NCI-H345 (cell line): ENCODE results near the gene RXRA.

Experiments used
- DNase-seq: peaks from one replicate; lab custom pipeline; 2025; lab: John Stamatoyannopoulos, UW

The RXRA gene

GRCh38 chr9:134323741-134324358, 2.4 kb upstream of the RXRA start:
- no peak for DNase-seq

DNA sequence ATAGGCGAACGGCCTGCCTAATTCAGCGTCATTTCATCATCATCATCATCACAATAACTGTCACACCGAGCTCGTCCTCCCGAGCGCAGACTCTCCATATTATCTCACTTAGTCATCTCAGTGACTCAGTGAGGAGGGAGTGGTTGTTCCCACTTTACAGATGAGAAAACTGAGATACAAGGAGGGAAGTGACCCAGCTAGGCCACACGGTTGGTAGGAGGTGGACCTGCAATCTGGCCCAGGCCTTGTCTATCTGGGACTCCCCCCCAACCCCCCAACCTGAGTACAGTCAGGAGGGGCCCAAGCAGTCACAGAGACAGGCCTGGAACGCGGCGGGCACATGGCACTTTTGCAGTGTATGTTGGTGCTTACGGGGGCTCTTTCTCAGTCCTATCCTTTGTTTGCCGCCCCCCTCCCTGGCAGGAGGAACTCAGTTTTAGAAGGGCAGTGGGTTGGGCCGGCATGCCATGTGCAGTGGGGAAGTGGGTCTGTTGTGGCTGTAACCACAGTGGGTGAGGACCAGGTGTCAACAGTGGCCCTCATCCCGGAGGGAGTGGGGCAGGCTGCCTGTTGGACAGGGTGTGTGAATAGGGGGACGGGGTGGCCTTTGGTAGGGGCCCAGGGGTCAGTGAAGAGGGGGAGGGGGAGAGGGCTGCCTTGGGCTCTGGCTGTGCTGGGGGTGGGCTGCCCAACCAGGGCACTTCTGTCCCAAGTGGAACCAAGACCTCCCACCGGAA, 1.7 kb upstream of the RXRA start:
- no peak for DNase-seq

DNA sequence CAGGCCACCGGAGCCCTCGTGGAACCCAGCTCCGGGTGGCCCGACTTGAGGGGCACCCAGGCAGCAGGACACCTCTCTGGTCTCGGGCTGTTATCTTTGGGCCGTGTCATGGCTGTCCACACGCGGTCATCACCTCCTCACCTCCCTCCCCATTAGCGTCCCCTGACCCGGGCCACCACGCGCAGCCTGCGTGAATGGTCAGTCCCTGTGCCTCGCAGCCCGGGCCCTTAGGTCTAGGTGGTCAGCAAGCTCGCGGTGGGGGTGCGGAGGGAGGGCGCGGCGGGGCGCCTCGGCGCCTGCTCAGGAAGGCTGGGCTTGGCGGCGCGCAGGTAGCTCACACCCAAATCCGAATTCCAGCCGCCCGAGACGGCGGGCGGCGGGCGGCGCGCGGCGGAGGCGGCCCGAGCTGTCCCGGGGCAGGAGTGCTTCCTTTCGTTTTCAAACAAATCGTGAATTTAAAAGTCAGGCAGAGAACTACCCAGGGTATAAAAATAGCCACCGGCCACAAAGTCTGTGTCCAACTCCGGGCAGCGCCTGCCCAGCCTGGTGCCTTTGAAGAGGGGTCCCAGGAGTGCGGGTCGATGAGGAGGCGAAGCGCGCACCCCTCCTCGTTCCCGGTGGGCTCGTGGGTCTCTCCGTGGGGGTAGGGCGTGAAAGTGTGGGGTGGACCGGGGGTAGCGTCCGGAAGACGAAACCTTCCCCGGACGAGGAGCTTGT, 1.0 kb upstream of the RXRA start:
- no peak for DNase-seq

DNA sequence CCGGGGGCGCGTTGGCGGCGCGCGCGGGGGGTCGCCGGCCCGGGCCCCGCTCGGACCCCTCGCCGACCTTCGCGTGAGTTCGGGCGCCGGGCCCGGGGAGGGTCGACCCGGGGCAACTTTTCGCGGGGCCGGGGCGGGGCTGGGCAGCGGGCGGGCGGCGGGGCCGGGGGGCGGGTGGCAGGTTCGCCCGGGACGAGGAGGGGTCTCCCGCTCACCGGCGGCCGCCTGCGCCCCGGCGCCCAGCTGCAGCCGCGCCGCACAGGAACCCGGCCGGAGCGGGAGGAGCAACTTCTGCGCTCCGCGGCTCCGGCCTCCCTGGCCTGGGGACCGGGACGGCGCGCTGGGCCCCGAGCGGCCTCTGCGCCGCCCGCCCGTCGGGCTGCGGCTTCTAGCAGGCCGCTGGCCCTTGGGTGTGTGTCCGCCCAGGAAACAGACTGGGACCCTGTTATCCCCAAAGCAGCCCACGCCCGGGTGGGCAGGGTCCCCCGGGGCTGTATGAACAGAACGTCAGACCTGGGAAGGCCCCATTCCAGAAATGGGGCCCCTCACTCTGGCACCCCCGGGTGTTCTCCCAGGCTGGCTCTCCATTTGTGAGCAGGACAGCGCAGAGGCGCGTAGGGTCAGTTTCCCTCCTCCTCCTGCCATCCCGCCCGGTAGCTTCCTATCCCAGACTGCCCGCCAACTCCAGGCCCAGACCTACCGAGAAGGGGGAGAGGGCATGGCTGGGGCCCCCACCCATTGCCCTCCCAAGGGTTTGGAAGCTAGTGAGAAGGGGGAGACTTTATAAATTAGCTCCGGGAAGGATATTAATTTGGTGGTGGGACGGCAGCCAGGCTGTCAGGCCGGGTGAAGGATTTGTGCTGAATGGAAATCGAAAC, 708 bp downstream of the RXRA start:
- no peak for DNase-seq

- no peak for DNase-seq
These were observed 1.5 kb downstream of the RXRA start for GRCh38 chr9:134327671-134328231.

DNA sequence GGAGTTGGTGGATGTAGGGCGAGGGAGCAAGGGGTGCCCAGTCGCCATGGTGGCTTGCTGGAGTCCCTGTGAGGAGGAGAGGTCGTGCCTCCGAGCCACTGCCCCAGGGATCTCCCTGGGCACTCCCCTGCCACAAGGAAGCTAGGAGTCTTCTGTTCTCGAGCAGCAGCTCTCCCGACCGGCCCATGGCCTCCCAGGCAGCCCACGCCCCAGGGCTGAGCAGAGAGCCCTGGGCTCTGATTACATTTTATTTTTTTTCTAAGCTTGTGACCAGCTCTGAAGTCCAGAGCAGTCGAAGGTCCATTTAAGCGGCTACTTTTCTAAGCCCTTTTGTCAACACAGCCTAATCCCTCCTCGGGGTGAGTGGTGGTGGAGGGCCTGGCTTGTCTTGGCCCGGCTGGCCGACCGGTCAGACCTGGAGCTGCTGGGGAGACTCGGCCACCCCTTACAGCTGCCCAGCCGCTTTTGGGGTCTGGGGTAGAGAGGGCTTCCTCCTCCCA, 2.1 kb downstream of the RXRA start:
- DNase-seq, result no peak

DNA sequence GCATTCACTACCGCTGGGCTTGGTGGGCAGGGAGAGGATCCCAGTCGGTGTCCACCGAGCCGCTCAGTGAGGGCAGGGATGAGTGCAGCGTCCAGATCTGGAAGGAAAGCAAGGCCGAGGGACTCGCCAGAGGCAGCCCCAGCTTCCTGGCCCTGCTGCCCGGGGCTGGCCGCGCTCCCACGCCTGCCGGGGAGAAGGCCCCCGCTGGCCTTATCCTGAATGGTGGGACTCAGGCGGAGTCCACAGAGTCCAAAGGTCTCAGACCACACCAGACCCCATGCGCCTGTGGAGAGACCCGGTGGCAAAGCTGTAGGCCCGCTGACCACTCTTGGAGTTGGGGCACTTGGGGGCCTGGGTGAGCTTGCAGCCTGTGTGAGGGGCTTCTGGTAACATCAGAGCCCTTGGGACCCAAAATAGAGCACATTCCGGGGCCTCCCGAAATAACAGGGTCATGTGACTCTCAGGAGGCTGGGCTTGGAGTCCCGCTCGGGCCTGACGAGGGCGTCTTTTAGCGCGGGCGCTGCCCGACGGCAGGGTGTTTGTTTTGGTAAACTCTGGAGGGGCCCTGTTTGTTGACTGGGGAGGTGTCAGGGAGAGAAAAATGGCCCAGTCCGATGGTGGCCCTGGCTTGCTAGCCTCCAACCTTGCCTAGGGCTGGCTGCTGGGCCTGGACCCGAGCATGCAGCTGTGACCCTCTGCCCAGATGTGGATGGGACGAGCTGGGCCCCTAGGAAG, 2.8 kb downstream of the RXRA start:
- no peak for DNase-seq

GRCh38 chr9:134329576-134329855, 3.3 kb downstream of the RXRA start:
- no peak for DNase-seq

DNA sequence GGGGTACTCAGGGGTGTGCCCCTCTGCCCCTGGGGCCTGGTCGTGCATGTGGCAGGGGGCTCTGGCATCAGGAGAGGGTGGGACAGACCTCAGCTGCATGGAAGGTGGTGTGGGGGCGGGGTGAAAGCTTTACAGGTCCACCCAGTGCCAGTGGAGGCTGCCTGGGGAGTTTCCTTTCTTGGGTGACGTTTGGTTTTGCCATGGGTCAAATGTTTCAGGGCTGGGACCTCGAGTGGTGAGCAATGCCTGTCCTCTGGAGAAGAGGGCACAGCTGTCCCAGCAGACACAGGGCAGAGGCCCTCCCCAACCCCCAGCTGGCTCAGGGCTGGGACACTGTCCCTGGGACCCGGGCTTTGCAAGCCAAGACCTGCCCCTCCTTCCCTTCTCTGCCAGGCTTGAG, 3.6 kb downstream of the RXRA start:
- DNase-seq, result no peak

- no peak for DNase-seq
These were observed 4.3 kb downstream of the RXRA start for GRCh38 chr9:134330590-134330989.

DNA sequence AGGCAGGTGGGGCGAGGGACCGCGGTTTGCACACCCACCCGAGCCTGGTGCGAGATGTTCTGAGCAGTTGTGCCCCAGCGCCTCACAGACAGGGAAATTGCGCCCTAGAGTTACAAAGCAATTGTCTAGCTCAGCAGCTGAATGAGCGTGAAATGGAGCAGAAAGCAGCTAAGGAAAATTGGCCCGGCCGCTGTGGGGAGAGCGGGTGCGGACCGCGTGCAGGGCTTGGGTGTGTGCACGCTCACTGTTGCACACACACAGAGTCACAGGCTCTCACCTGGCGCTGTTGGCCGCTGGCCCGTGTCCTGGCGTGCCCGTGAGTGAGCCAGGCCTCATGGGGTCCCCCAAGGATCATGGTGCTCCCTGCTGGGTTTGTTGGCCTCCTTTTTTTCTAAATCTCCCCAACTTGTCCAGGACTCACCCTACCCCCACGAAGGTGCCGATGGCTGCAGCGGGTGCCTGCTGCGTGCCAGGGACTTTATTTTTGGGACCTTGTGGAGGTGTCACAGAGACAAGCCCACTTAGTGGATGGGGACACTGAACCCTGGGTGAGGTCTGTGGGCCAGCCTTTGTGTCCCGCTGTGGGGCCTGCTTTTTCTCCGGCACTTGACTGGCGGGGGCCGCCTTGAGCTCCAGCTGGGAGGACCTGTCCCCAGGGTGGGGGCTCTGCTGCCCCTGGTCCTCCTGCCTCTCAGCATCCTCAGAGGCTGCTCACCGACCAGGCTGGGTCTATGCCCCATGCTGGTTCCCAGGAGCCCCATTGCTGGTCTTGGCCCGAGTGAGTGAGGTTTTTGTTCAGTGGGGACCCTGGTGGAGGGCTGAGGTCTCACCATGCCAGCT, 5.2 kb downstream of the RXRA start:
- peak; percentile 51 for DNase-seq

DNA sequence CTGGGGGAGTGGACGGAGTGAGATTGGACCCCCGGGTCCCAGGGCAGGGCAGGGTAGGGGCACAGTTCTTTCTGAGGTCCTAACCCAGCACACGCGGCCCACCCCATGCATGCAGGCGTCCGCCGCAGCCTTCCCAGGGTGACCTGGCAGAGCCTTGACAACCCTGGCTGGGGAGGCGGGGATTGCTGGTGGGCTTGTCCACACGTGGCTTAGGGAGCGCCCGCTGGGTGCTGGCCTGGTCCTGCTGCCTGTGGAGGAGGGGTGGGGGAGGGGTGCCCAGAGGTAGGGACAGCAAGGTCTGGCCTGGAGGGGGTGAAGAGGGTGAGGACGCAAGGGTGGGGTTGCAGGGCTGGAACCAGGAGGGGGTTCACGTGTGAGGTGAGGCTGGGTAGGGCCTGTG, 6.0 kb downstream of the RXRA start:
- DNase-seq, result no peak

DNA sequence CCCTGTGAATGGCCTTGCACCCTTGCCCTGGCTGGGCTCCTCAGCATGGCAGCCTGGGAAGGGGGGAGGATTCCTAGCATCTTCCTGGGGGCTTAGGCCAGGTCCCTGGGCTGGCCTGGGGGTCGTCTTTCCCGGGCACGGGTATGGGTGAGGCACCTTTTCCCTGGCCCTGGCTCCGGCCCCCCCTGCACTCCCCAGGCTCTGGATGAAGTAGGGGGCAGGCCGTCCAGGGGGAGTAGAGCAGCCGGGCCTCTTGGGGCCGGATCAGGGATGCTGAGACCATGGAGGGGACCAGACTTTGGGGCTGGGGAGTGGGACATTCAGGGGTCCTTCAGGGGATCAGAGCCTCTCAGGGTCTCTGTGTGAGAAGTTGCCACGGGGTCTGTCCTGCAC, 6.6 kb downstream of the RXRA start:
- no peak for DNase-seq

GRCh38 chr9:134333234-134333873, 7.1 kb downstream of the RXRA start:
- no peak for DNase-seq

DNA sequence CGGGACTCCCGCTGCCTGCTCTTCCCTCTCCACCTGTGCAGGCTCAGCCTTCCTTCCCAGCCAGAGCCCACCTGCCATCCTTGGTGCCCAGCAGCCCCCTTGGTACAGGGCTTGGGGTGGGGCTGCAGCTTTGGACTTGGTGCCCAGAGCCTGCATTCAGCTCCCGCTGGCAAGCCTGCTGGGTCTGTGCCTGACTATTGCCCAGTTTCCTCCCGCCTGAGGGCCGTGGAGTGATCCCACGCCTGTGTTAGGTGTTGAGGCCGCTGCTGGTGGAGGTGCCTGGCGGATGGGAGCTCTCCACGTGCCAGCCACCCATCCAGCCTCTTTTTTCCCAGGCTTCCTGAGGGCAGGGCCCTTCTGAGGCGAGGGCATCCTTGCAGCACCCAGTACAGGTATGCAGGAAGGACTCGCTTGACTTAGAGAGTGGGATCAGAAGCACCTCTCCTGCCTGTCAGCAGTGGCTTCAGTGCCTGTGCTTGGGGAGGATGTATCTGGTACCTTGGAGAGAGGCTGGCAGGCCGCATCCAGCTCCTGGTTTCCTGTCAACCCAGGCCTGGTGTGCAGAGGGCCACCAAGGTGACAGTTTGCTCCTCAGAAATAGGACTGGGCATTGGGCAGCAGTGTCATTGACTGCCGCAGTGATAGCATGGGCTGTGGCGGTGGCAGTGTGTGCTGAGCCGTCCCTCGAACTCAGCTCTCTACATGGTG, 7.8 kb downstream of the RXRA start:
- DNase-seq, result no peak

- DNase-seq, result no peak
These were observed 8.8 kb downstream of the RXRA start for GRCh38 chr9:134335061-134335460.

DNA sequence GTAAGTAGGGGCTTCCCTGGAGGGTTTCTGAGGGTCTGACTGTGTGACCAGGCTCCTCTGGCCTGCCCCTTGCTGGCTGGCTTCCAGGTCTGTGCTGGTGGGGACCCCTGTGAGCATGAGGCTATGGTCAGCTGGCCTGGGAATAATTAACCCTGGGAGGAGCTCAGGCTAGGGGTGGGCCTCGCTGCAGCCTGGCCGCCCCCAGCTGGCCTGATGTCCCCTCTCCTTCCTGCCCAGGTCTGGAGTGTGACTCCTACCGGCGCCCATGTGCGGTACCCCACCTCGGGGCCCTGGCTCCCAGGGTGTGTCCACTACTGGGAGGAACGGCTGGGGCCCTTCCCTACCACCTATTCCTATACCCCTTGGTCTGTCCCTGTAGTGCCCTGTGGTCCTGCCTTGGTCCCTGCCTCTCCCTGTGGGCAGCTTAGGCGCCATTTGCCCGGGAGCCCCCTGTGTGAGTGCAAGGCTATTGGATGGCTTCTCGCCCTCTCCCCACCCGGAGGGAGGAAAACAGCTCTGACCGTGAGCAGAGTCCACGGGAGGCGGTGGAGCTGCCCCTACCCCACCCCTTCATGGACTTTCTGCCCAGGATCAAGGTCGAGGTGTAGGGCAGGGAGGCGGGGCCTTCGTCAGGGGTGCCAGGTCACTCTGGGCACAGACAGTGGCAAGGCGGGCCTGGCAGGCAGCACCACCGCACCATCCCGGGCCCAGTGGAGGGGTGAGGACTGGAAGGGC, 9.4 kb downstream of the RXRA start:
- DNase-seq, result no peak

- no peak for DNase-seq
These were observed 10.0 kb downstream of the RXRA start for GRCh38 chr9:134336228-134336627.

- DNase-seq, result no peak
These were observed 10.7 kb downstream of the RXRA start for GRCh38 chr9:134336924-134337323.
